GM12878 (cell line): Measurements from ENCODE around the gene ANKRD13A. TPM values are rescaled to one million over a fixed set of nuclear protein-coding genes. Genes with fewer than 3 reads are reported as not detected.

Experiments used
- ATAC-seq: fragments of 200-7000 bp; cut with Tn5 transposase; 3 replicates; pipeline ENCODE4 v1.9.1; 2020; ENCODE audit warnings: mild to moderate bottlenecking, moderate library complexity
- BruUV-seq: library from RNA; stranded (reverse); fragments of 400-500 nt; replicated peaks from 2 replicates; lab custom pipeline; 2021; lab: Mats Ljungman, UMichigan
- CTCF ChIA-PET: fragments of 300-600 bp; sonication (Branson Sonifier 250); formaldehyde crosslinking; extraction: SDS; loops from one replicate; lab custom pipeline; 2021; ENCODE audit warnings: inconsistent platforms; lab: Yijun Ruan, JAX
- POLR2A ChIA-PET: fragments of 350-600 bp; formaldehyde crosslinking; extraction: SDS; loops from one replicate; lab custom pipeline; 2021; ENCODE audit warnings: inconsistent platforms; lab: Charles Lee
- RAD21 ChIA-PET: fragments of 300-600 bp; sonication (Branson Sonifier 250); formaldehyde crosslinking; loops from one replicate; lab custom pipeline; 2023; ENCODE audit warnings: antibody characterized with exemption; ENCODE audit not compliant: unreplicated experiment; lab: Charles Lee
- SMC1A ChIA-PET: fragments of 300-600 bp; sonication (Branson Sonifier 250); formaldehyde crosslinking; loops from one replicate; lab custom pipeline; 2023; ENCODE audit not compliant: unreplicated experiment, uncharacterized antibody; lab: Charles Lee
- DNase-seq: peaks from one replicate; pipeline ENCODE4 v3.0.0-alpha.2; 2011; ENCODE audit warnings: low read depth, low spot score
- FAIRE-seq: peaks from 3 replicates; lab custom pipeline; 2011; peaks lifted over from hg19 to GRCh38; lab: Jason Lieb, UNC
- H2AFZ ChIP-seq: 2 replicates; pipeline ENCODE4 v1.6.0; 2011; ENCODE audit warnings: low read depth, low read length, control low read depth; ENCODE audit not compliant: control insufficient read depth
- H3K27ac ChIP-seq: 2 replicates; pipeline ENCODE4 v1.5.1; 2011; ENCODE audit warnings: control low read depth; ENCODE audit not compliant: control insufficient read depth, insufficient read depth
- H3K27me3 ChIP-seq, 2 experiments: replicated peaks in 1 of 2; 2 replicates each; pipeline versions ENCODE4 v1.6.0 to v1.6.1; 2011; ENCODE audit warnings: low read length in 1 of 2; ENCODE audit not compliant: control insufficient read depth in 2 of 2, insufficient read depth in 2 of 2
- H3K36me3 ChIP-seq, 2 experiments: 2 replicates each; pipeline ENCODE4 v1.5.1; 2011; ENCODE audit warnings: low read length in 1 of 2; ENCODE audit not compliant: control insufficient read depth in 2 of 2, insufficient read depth in 2 of 2
- H3K4me1 ChIP-seq: 2 replicates; pipeline ENCODE4 v1.6.1; 2011; ENCODE audit warnings: mild to moderate bottlenecking, low read length, moderate library complexity, mixed read lengths; ENCODE audit not compliant: control insufficient read depth, insufficient read depth
- H3K4me2 ChIP-seq: 2 replicates; pipeline ENCODE4 v1.6.0; 2011; ENCODE audit warnings: control low read depth; ENCODE audit not compliant: control insufficient read depth, insufficient read depth
- H3K4me3 ChIP-seq: fragments of 200-600 bp; sonication (generic); 2 replicates; pipeline ENCODE4 v1.5.1; 2016
- H3K79me2 ChIP-seq: 2 replicates; pipeline ENCODE4 v1.6.0; 2011; ENCODE audit warnings: low read length; ENCODE audit not compliant: control insufficient read depth, insufficient read depth
- H3K9ac ChIP-seq: 2 replicates; pipeline ENCODE4 v1.8.0; 2011; ENCODE audit warnings: low read length, control low read depth, mixed read lengths; ENCODE audit not compliant: control insufficient read depth, insufficient read depth
- H3K9me3 ChIP-seq: replicated peaks from 3 replicates; pipeline ENCODE4 v1.5.1; 2011; ENCODE audit warnings: mild to moderate bottlenecking, low read length; ENCODE audit not compliant: control insufficient read depth, insufficient read depth
- H4K20me1 ChIP-seq: 2 replicates; pipeline ENCODE4 v1.6.0; 2011; ENCODE audit not compliant: control insufficient read depth, insufficient read depth
- CHD2 ChIP-seq: IDR thresholded peaks from 2 replicates; pipeline ENCODE4 v1.6.1; 2011; ENCODE audit warnings: low read depth, low read length, improper control_type of control experiment, borderline replicate concordance
- HDAC2 ChIP-seq: fragments of 200-600 bp; sonication (generic); IDR thresholded peaks from 2 replicates; pipeline ENCODE4 v1.6.1; 2017
- IKZF1 ChIP-seq: fragments of 450-650 bp; conservative IDR thresholded peaks from 2 replicates; pipeline ENCODE4 v1.6.1; 2017; ENCODE audit warnings: antibody characterized with exemption, mild to moderate bottlenecking
- NBN ChIP-seq: fragments of 450-650 bp; IDR thresholded peaks from 2 replicates; pipeline ENCODE4 v1.6.1; 2016
- NFXL1 ChIP-seq: fragments of 450-650 bp; IDR thresholded peaks from 2 replicates; pipeline ENCODE4 v1.6.1; 2017; ENCODE audit warnings: antibody characterized with exemption, mild to moderate bottlenecking, borderline replicate concordance
- PBX3 ChIP-seq: IDR thresholded peaks from 2 replicates; pipeline ENCODE4 v1.6.1; 2011; ENCODE audit warnings: mild to moderate bottlenecking, low read depth, low read length, moderate library complexity; ENCODE audit not compliant: insufficient replicate concordance
- SMAD5 ChIP-seq: IDR thresholded peaks from 2 replicates; pipeline ENCODE4 v1.6.1; 2016; ENCODE audit warnings: antibody characterized with exemption, low read depth
- TBL1XR1 ChIP-seq: IDR thresholded peaks from 2 replicates; pipeline ENCODE4 v1.6.1; 2012; ENCODE audit warnings: low read depth, low read length, improper control_type of control experiment
- TCF3 ChIP-seq: IDR thresholded peaks from 2 replicates; pipeline ENCODE4 v1.6.1; 2012; ENCODE audit warnings: low read depth, mild to moderate bottlenecking, low read length, borderline replicate concordance; ENCODE audit not compliant: insufficient read depth
- YBX1 ChIP-seq: fragments of 450-650 bp; IDR thresholded peaks from 2 replicates; pipeline ENCODE4 v1.6.1; 2016; ENCODE audit warnings: antibody characterized with exemption
- ZNF622 ChIP-seq: fragments of 450-650 bp; IDR thresholded peaks from 2 replicates; pipeline ENCODE4 v1.6.1; 2017; ENCODE audit warnings: mild to moderate bottlenecking, inconsistent platforms
- WGBS: methylation state at CpG from one replicate; pipeline ENCODE4 v1.1.6; 2016; ENCODE audit warnings: low lambda C conversion rate; ENCODE audit not compliant: insufficient replicate concordance, insufficient coverage; ENCODE audit errors: missing lambda C conversion rate; 5-methylcytosine and 5-hydroxymethylcytosine counted together
- in situ Hi-C: fragments of 300-500 bp; cut with MboI; formaldehyde crosslinking; loops from 9 replicates; pipeline ENCODE4 v1.14.3; 2018; ENCODE audit warnings: mixed read lengths
- intact Hi-C: fragments of 100-400 bp; cut with micrococcal nuclease; formaldehyde crosslinking; loops from one replicate; pipeline ENCODE4 v1.14.2; 2022; ENCODE audit not compliant: unreplicated experiment
- polyA plus RNA-seq, 11 experiments: library from polyadenylated mRNA; depleted of rRNA in 4 of 11; unstranded in 6 of 11; stranded (reverse) in 5 of 11; fragments of >200 nt; fragmentation: Nextera tagmentation in 4 of 11; fragmentation: Illumina TruSeq in 1 of 11; extraction: Ambion mirVana in 4 of 11; extraction: Trizol in 1 of 11; gene quantifications; 1 replicate in 1 of 11; 2 replicates in 10 of 11; pipeline versions ENCODE4 v1.2.1 to v1.2.3, GENCODE V29; 2011 to 2016; ENCODE audit warnings: inconsistent platforms in 2 of 11, missing spikeins in 2 of 11, low read depth in 1 of 11
- total RNA-seq, 4 experiments: library from RNA; depleted of rRNA in 3 of 4; stranded (reverse); fragments of >200 nt in 3 of 4; fragmentation: Illumina TruSeq in 1 of 4; extraction: Trizol in 1 of 4; gene quantifications; 2 replicates each; pipeline versions ENCODE4 v1.2.1 to v1.2.3, GENCODE V29; 2013 to 2021

The ANKRD13A gene
- total and polyA plus RNA-seq, 10 of the 15 experiments (the other 5 are each of a cell fraction or from before 2014, with no cell fraction given): 10.2 to 93.4 (median 76.5) TPM

GRCh38 chr12:110035534-110036104, 36.4 kb downstream of the ANKRD13A start:
- FAIRE-seq (no peak), ATAC-seq (no peak), DNase-seq (no peak)
- in situ Hi-C loops: no loop called here
- Histone ChIP-seq H3K4me2 (no peak overlapping the region), H3K4me1 (no peaks in the 10 kb centered on the region), H3K27ac (no peak overlapping the region), H3K9ac (no peak overlapping the region), H2AFZ (no peak overlapping the region), H3K27me3 (no peaks in the 10 kb centered on the region), H3K79me2 (no peaks in the 10 kb centered on the region), H3K9me3 (no peaks in the 10 kb centered on the region), H3K4me3 (no peak overlapping the region), H3K36me3 (peaks cover 8 to 14% of the 10 kb centered on the region in 2 experiments; a peak in 3 of 4 replicates), H4K20me1 (no peaks in the 10 kb centered on the region)
- WGBS: over 99% methylated on average over 7 of the region's 7 CpGs
- no peak for TF ChIP-seq ZNF622
- TF ChIP-seq YBX1: no peak
- TF ChIP-seq IKZF1: no peak
- TF ChIP-seq NBN: no peak
- TF ChIP-seq SMAD5: no peak
- no peak for TF ChIP-seq CHD2
- TF ChIP-seq TBL1XR1: no peak
- no peak for TF ChIP-seq TCF3
- TF ChIP-seq HDAC2: no peak
- TF ChIP-seq PBX3: no peak
- TF ChIP-seq NFXL1: no peak
- ChIA-PET RAD21 (no interaction called here), POLR2A (no interaction called here), SMC1A (interaction anchor here (1.2 to 1.9 kb wide), 3 partner anchors 11 to 30 kb away, joined by 3 to 6 read pairs (median 3); no protein-coding TSS in a partner anchor), CTCF (no interaction called here)
- BruUV-seq: no TSS peak
- intact Hi-C loops: no loop called here
